GM12878 (cell line): ENCODE measurements around the gene PRR15L.

Experiments used
- CTCF ChIP-seq, 3 experiments: IDR thresholded peaks in 2 of 3; conservative IDR thresholded peaks in 1 of 3; 2 replicates each; pipeline ENCODE4 v1.5.1; 2011; ENCODE audit warnings: low read depth in 3 of 3, low read length in 3 of 3, mild to moderate bottlenecking in 3 of 3, control low read depth in 2 of 3, moderate library complexity in 2 of 3, inconsistent platforms in 1 of 3, mixed read lengths in 1 of 3; ENCODE audit not compliant: control insufficient read depth in 2 of 3, insufficient read depth in 1 of 3; ENCODE audit errors: extremely low read depth in 1 of 3
- EGR1 ChIP-seq, 2 experiments: IDR thresholded peaks; 1 replicate in 1 of 2; 2 replicates in 1 of 2; pipeline ENCODE4 v1.6.1; 2011 to 2012; ENCODE audit warnings: low read depth in 2 of 2, low read length in 2 of 2, borderline replicate concordance in 1 of 2, mild to moderate bottlenecking in 1 of 2, moderate library complexity in 1 of 2
- FOXK2 ChIP-seq: fragments of 450-650 bp; IDR thresholded peaks from 2 replicates; pipeline ENCODE4 v1.6.1; 2017; ENCODE audit warnings: mild to moderate bottlenecking, moderate library complexity
- GABPA ChIP-seq: IDR thresholded peaks from 2 replicates; pipeline ENCODE4 v1.6.1; 2014; ENCODE audit warnings: antibody characterized with exemption, low read depth, mild to moderate bottlenecking, inconsistent platforms
- HDAC2 ChIP-seq: fragments of 200-600 bp; sonication (generic); IDR thresholded peaks from 2 replicates; pipeline ENCODE4 v1.6.1; 2017
- MXI1 ChIP-seq: fragments of 150-350 bp; IDR thresholded peaks from 2 replicates; pipeline ENCODE4 v1.6.1; 2011; ENCODE audit warnings: low read depth, mild to moderate bottlenecking, inconsistent platforms, low read length, improper control_type of control experiment
- POLR2A ChIP-seq: IDR thresholded peaks from 2 replicates; pipeline ENCODE4 v1.6.1; 2011; ENCODE audit warnings: low read depth, mild to moderate bottlenecking, low read length
- POLR2AphosphoS2 ChIP-seq: IDR thresholded peaks from 2 replicates; pipeline ENCODE4 v1.6.1; 2011; ENCODE audit warnings: low read depth, mild to moderate bottlenecking, low read length, improper control_type of control experiment, moderate library complexity
- SIN3A ChIP-seq: IDR thresholded peaks from 2 replicates; pipeline ENCODE4 v1.6.1; 2012; ENCODE audit warnings: low read depth, low read length, improper control_type of control experiment
- TARDBP ChIP-seq: IDR thresholded peaks from 2 replicates; pipeline ENCODE4 v1.6.1; 2016; ENCODE audit warnings: borderline replicate concordance
- TCF7 ChIP-seq: IDR thresholded peaks from 2 replicates; pipeline ENCODE4 v1.6.1; 2014; ENCODE audit warnings: antibody characterized with exemption, borderline replicate concordance
- ZBTB33 ChIP-seq: fragments of 450-650 bp; IDR thresholded peaks from 2 replicates; pipeline ENCODE4 v1.6.1; 2017; ENCODE audit warnings: mild to moderate bottlenecking

DNA sequence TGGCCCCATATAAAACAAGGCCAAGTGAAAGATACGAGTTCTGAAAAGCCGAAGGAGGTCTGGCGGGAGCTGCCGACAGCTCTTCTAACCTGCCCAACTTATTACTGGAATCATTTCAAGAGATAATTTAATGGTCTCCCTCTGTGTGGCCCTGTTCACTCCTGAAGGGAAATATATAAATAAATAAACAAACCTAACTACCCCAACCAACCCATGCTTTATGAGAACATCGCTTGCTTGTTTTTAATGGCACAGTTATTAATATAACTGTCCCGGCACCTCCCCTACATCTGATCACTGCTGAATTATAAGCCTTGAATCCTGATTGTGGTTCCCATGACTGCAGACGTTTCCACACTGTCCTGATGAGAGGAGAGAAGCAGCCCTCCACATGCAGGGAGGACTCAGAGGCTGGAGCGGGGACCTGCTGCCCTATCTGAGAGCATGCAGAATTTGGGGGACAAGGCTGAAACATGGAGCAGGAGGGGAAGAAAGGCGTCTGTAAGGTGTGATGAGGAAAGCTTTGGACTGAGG, 35.4 kb upstream of the PRR15L start:
- TF ChIP-seq EGR1 (IDR thresholded peaks at IDR 0.05; ENCODE audit: borderline replicate concordance in 1 of 2, low read depth in 2 of 2, low read length in 2 of 2) (no peak), POLR2AphosphoS2 (no peak), MXI1 (no peak), SIN3A (no peak), ZBTB33 (no peak), HDAC2 (no peak), POLR2A (no peak), TARDBP (no peak), TCF7 (no peak), GABPA (no peak), CTCF (IDR thresholded peaks at IDR 0.05 in 2 of 3, conservative IDR thresholded peaks at IDR 0.05 in 1 of 3; ENCODE audit: control insufficient read depth in 2 of 3, extremely low read depth in 1 of 3, insufficient read depth in 1 of 3, low read depth in 3 of 3, low read length in 3 of 3) (no peak), FOXK2 (no peak)
